ENCODE results near the gene SORCS3.

DNA sequence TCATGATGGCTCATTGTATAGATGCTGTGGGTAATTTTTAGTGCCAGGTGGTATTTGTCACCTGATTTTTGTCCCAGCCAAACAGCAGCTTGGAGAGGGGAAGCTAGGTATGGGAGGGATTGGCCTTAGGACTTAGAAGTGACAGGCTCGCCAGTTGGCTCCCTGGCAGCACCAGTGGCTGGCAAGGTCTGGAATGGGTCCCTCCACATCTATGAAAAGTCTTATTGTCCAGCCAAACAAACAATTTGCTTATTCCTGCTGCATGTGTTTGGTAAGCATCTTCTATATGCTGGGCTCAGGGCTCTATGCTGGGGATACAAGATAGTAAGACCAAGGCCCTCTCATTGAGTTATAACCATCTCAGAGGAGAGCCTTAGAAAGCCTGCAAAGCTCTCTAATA is 42.5 kb downstream of the SORCS3 start:
- TF ChIP-seq, protein P1, sequence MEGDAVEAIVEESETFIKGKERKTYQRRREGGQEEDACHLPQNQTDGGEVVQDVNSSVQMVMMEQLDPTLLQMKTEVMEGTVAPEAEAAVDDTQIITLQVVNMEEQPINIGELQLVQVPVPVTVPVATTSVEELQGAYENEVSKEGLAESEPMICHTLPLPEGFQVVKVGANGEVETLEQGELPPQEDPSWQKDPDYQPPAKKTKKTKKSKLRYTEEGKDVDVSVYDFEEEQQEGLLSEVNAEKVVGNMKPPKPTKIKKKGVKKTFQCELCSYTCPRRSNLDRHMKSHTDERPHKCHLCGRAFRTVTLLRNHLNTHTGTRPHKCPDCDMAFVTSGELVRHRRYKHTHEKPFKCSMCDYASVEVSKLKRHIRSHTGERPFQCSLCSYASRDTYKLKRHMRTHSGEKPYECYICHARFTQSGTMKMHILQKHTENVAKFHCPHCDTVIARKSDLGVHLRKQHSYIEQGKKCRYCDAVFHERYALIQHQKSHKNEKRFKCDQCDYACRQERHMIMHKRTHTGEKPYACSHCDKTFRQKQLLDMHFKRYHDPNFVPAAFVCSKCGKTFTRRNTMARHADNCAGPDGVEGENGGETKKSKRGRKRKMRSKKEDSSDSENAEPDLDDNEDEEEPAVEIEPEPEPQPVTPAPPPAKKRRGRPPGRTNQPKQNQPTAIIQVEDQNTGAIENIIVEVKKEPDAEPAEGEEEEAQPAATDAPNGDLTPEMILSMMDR (IDR thresholded peaks at IDR 0.05), result no peak
- no peak for TF ChIP-seq POLR2A (IDR thresholded peaks at IDR 0.05)

Measured in lower leg skin (tissue), 3 donors.